Measurements from ENCODE around the gene FGR. TPM values are rescaled to one million over a fixed set of nuclear protein-coding genes. Genes with fewer than 3 reads are reported as not detected.
"Not testable (repeated sequence)": the region's sequence is repeated elsewhere in the genome, so short reads cannot be mapped to it uniquely, and the experiment has no call there.

FGR gene
- not detected in 2 replicates for total RNA-seq (2014; rRNA removed)
- polyA plus RNA-seq (2012) = not detected

- no peak for DNase-seq (ENCODE audit: low read depth)
Observed at GRCh38 chr1:27634985-27635367, at the start of gene FGR. Gene FGR, minus strand, starts transcription at chr1:27635185. Its CDS starts 11,269 bp downstream, at chr1:27623916.

GRCh38 chr1:27684176-27684575 lies 49.2 kb upstream of the FGR start:
- DNase-seq (ENCODE audit: low read depth) = no peak

- DNase-seq (ENCODE audit: low read depth) = no peak
Observed at GRCh38 chr1:27682351-27682944, 47.5 kb upstream of the FGR start.

GRCh38 chr1:27681580-27681979 lies 46.6 kb upstream of the FGR start:
- not testable (repeated sequence) for DNase-seq (ENCODE audit: low read depth)

- DNase-seq (ENCODE audit: low read depth) = not testable (repeated sequence)
Observed at GRCh38 chr1:27680225-27680791, 45.3 kb upstream of the FGR start.

GRCh38 chr1:27678747-27679146 lies 43.8 kb upstream of the FGR start:
- no peak for DNase-seq (ENCODE audit: low read depth)

- no peak for DNase-seq (ENCODE audit: low read depth)
Observed at GRCh38 chr1:27676410-27676809, 41.4 kb upstream of the FGR start.

GRCh38 chr1:27672750-27673112 lies 37.7 kb upstream of the FGR start:
- peak; percentile 59 for DNase-seq (ENCODE audit: low read depth)

GRCh38 chr1:27671964-27672749 lies 37.2 kb upstream of the FGR start, which contains the start of gene IFI6:
Gene IFI6, minus strand, starts transcription at chr1:27672192. Its CDS starts 2,878 bp downstream, at chr1:27669314.
- DNase-seq (ENCODE audit: low read depth) = peak; percentile 98

- no peak for DNase-seq (ENCODE audit: low read depth)
Observed at GRCh38 chr1:27669876-27670275, 34.9 kb upstream of the FGR start.

GRCh38 chr1:27668808-27669723 lies 34.1 kb upstream of the FGR start:
- DNase-seq (ENCODE audit: low read depth) = peak; percentile 49

GRCh38 chr1:27668121-27668807 lies 33.3 kb upstream of the FGR start:
- no peak for DNase-seq (ENCODE audit: low read depth)

GRCh38 chr1:27666791-27667254 lies 31.8 kb upstream of the FGR start:
- DNase-seq (ENCODE audit: low read depth) = no peak

- DNase-seq (ENCODE audit: low read depth) = no peak
Observed at GRCh38 chr1:27666294-27666693, 31.3 kb upstream of the FGR start.

- DNase-seq (ENCODE audit: low read depth) = no peak
Observed at GRCh38 chr1:27665016-27665651, 30.1 kb upstream of the FGR start.

GRCh38 chr1:27664291-27664690 lies 29.3 kb upstream of the FGR start:
- DNase-seq (ENCODE audit: low read depth) = no peak

- peak; percentile 78 for DNase-seq (ENCODE audit: low read depth)
Observed at GRCh38 chr1:27662707-27663393, 27.9 kb upstream of the FGR start.

- no peak for DNase-seq (ENCODE audit: low read depth)
Observed at GRCh38 chr1:27662261-27662660, 27.3 kb upstream of the FGR start.

GRCh38 chr1:27661412-27662075 lies 26.6 kb upstream of the FGR start:
- no peak for DNase-seq (ENCODE audit: low read depth)
